ENCODE measurements around the gene CCDC149.

CCDC149 gene

DNA sequence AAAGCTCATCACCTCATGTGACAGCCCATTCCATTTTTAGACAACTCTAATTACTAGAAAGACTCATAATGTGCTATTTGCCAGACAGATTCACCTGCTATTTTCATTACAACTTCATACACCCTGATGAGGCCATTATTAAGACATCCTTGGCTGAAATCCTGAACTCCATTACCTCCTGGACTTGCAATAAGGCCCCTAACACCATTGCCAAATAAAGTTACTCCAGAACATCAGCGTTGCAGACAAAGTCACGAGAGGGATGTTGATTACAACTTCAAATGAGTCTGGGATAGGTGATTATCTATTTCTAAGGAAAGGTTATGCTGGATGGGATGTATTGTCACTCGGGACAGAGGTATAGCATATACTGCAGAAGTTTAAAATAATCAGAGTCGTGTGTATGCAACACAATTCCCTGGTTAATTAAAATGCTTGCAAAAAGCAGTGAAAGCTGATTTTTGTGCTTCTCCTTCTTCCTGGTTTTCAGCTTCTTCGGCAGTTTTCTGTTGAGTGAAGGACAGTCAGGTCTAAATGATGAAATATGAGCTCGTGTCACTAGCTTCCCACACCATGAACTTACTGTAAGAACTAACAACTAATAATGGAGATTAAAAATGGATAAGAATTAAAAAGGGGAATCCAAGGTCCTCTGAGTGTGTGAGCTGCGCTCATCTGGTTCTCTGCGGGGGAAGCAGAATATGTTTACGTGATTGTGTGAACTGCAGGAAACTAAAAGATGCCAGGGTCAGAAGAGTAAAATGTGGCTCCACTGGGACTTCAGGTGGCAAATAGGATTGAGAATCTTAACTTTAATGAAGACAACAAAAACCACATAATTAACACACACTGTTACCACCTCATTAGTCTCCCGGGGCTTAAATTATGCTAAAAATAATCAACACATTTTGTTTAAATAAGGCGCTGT, 135.0 kb downstream of the CCDC149 start:
- no peaks in the 10 kb centered on the region for H3K27me3 ChIP-seq (replicated peaks; ENCODE audit: insufficient read depth, low read length)
- H3K4me2 ChIP-seq (ENCODE audit: low read depth, low read length), result no peak overlapping the region
- no peaks in the 10 kb centered on the region for H3K79me2 ChIP-seq (ENCODE audit: low read length)
- no peaks in the 10 kb centered on the region for H4K20me1 ChIP-seq (ENCODE audit: insufficient read depth, low read length)
- H3K4me3 ChIP-seq (ENCODE audit: low read length), result no peak overlapping the region
- TF ChIP-seq EZH2phosphoT487 (IDR thresholded peaks at IDR 0.05; ENCODE audit: low read length) (no peak), EZH2 (optimal IDR thresholded peaks at IDR 0.05; ENCODE audit: low read depth, low read length) (no peak)
- TF ChIP-seq, protein P1, sequence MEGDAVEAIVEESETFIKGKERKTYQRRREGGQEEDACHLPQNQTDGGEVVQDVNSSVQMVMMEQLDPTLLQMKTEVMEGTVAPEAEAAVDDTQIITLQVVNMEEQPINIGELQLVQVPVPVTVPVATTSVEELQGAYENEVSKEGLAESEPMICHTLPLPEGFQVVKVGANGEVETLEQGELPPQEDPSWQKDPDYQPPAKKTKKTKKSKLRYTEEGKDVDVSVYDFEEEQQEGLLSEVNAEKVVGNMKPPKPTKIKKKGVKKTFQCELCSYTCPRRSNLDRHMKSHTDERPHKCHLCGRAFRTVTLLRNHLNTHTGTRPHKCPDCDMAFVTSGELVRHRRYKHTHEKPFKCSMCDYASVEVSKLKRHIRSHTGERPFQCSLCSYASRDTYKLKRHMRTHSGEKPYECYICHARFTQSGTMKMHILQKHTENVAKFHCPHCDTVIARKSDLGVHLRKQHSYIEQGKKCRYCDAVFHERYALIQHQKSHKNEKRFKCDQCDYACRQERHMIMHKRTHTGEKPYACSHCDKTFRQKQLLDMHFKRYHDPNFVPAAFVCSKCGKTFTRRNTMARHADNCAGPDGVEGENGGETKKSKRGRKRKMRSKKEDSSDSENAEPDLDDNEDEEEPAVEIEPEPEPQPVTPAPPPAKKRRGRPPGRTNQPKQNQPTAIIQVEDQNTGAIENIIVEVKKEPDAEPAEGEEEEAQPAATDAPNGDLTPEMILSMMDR (IDR thresholded peaks at IDR 0.05; ENCODE audit: low read length), result no peak
- no peaks in the 10 kb centered on the region for H3K9me2 ChIP-seq (replicated peaks; ENCODE audit: insufficient read depth, low read length)
- H3F3A ChIP-seq (ENCODE audit: insufficient read depth, low read length), result no peaks in the 10 kb centered on the region
- H3K4me1 ChIP-seq (ENCODE audit: low read length), result no peaks in the 10 kb centered on the region
- DNase-seq, result no peak
- H2AFZ ChIP-seq (ENCODE audit: low read length), result no peak overlapping the region
- no peak overlapping the region for H3K9ac ChIP-seq (ENCODE audit: low read length)
- no peaks in the 10 kb centered on the region for H3K36me3 ChIP-seq (replicated peaks; ENCODE audit: insufficient read depth, low read length)
- no peaks in the 10 kb centered on the region for H3K9me3 ChIP-seq (replicated peaks; ENCODE audit: insufficient read depth, low read length)
- H3K27ac ChIP-seq (ENCODE audit: low read length), result no peak overlapping the region

- Histone ChIP-seq H3K9ac (ENCODE audit: low read length) (no peak overlapping the region), H3K27ac (ENCODE audit: low read length) (no peak overlapping the region), H3K9me2 (replicated peaks; ENCODE audit: insufficient read depth, low read length) (no peaks in the 10 kb centered on the region), H3F3A (ENCODE audit: insufficient read depth, low read length) (no peaks in the 10 kb centered on the region), H3K4me2 (ENCODE audit: low read depth, low read length) (no peak overlapping the region), H3K27me3 (replicated peaks; ENCODE audit: insufficient read depth, low read length) (no peaks in the 10 kb centered on the region), H3K4me3 (ENCODE audit: low read length) (no peak overlapping the region), H4K20me1 (ENCODE audit: insufficient read depth, low read length) (no peaks in the 10 kb centered on the region), H3K9me3 (replicated peaks; ENCODE audit: insufficient read depth, low read length) (no peaks in the 10 kb centered on the region), H2AFZ (ENCODE audit: low read length) (no peak overlapping the region), H3K79me2 (ENCODE audit: low read length) (no peaks in the 10 kb centered on the region), H3K36me3 (replicated peaks; ENCODE audit: insufficient read depth, low read length) (no peaks in the 10 kb centered on the region), H3K4me1 (ENCODE audit: low read length) (no peaks in the 10 kb centered on the region)
- DNase-seq, result no peak
- TF ChIP-seq EZH2 (optimal IDR thresholded peaks at IDR 0.05; ENCODE audit: low read depth, low read length) (no peak), EZH2phosphoT487 (IDR thresholded peaks at IDR 0.05; ENCODE audit: low read length) (no peak)
- TF ChIP-seq, protein P1 (IDR thresholded peaks at IDR 0.05; ENCODE audit: low read length), result no peak
Measured at GRCh38 chr4:24775750-24776149, 137.1 kb downstream of the CCDC149 start.

DNA sequence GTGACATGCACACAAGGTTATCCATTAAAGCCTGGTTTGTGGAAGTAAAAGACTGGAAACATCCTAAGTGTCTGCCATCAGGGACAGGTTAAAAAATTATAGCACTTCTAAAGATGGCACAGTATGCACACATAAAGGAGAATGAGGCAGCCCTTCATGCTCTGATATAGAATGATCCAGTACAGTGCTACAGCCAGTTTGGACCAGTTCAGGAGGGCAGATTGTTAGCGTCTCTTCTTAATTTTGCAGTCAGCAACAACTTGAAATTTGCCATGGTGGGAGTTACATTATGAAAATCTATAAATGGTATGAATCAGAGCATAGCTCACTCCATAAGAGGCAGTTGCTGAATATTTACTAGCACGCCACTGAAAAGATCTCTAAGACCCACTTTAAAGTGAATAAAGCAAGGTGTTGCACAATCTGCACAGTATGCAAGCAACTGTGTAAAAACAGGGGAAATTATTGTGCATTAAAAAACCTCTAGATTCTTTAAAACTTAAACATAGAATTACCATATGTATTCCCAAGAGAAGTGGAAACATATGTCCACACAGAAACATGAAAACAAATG, 137.7 kb downstream of the CCDC149 start:
- H3K4me2 ChIP-seq (ENCODE audit: low read depth, low read length), result no peak overlapping the region
- H3K4me1 ChIP-seq (ENCODE audit: low read length), result no peaks in the 10 kb centered on the region
- no peak for TF ChIP-seq EZH2 (optimal IDR thresholded peaks at IDR 0.05; ENCODE audit: low read depth, low read length)
- TF ChIP-seq, protein P1 (IDR thresholded peaks at IDR 0.05; ENCODE audit: low read length), result no peak
- TF ChIP-seq EZH2phosphoT487 (IDR thresholded peaks at IDR 0.05; ENCODE audit: low read length), result no peak
- no peaks in the 10 kb centered on the region for H3K79me2 ChIP-seq (ENCODE audit: low read length)
- H3F3A ChIP-seq (ENCODE audit: insufficient read depth, low read length), result no peaks in the 10 kb centered on the region
- H3K4me3 ChIP-seq (ENCODE audit: low read length), result no peak overlapping the region
- no peaks in the 10 kb centered on the region for H3K9me3 ChIP-seq (replicated peaks; ENCODE audit: insufficient read depth, low read length)
- H3K36me3 ChIP-seq (replicated peaks; ENCODE audit: insufficient read depth, low read length), result no peaks in the 10 kb centered on the region
- H3K9me2 ChIP-seq (replicated peaks; ENCODE audit: insufficient read depth, low read length), result no peaks in the 10 kb centered on the region
- H3K27me3 ChIP-seq (replicated peaks; ENCODE audit: insufficient read depth, low read length), result no peaks in the 10 kb centered on the region
- no peaks in the 10 kb centered on the region for H4K20me1 ChIP-seq (ENCODE audit: insufficient read depth, low read length)
- H2AFZ ChIP-seq (ENCODE audit: low read length), result no peak overlapping the region
- no peak overlapping the region for H3K27ac ChIP-seq (ENCODE audit: low read length)
- H3K9ac ChIP-seq (ENCODE audit: low read length), result no peak overlapping the region
- DNase-seq, result no peak
